PC-3 (cell line): ENCODE results near the gene MORN1.

Experiments
- CTCF ChIP-seq: fragments of 300-600 bp; sonication (generic); conservative IDR thresholded peaks from 2 replicates; pipeline ENCODE4 v1.5.1; 2017; ENCODE audit warnings: antibody characterized with exemption, low read depth, mild to moderate bottlenecking, low read length
- EZH2 ChIP-seq: fragments of 300-600 bp; sonication (generic); IDR thresholded peaks from one replicate; pipeline ENCODE4 v1.6.1; 2017; ENCODE audit warnings: antibody characterized with exemption, mild to moderate bottlenecking, low read length; ENCODE audit not compliant: unreplicated experiment
- EZH2phosphoT487 ChIP-seq: fragments of 300-600 bp; sonication (generic); IDR thresholded peaks from 2 replicates; pipeline ENCODE4 v1.6.1; 2018; ENCODE audit warnings: mild to moderate bottlenecking, antibody characterized with exemption, low read length, borderline replicate concordance

GRCh38 chr1:2373551-2374251, 17.7 kb downstream of the MORN1 start:
- TF ChIP-seq EZH2: no peak
- no peak for TF ChIP-seq CTCF
- TF ChIP-seq EZH2phosphoT487: no peak
